ENCODE results near the gene ACTR6. TPM values are rescaled to one million over a fixed set of nuclear protein-coding genes. Genes with fewer than 3 reads are reported as not detected.

The ACTR6 gene
- total RNA-seq, 4 donors from 2014 or later, result 7.6 to 24.7 (median 16.7) TPM

DNA sequence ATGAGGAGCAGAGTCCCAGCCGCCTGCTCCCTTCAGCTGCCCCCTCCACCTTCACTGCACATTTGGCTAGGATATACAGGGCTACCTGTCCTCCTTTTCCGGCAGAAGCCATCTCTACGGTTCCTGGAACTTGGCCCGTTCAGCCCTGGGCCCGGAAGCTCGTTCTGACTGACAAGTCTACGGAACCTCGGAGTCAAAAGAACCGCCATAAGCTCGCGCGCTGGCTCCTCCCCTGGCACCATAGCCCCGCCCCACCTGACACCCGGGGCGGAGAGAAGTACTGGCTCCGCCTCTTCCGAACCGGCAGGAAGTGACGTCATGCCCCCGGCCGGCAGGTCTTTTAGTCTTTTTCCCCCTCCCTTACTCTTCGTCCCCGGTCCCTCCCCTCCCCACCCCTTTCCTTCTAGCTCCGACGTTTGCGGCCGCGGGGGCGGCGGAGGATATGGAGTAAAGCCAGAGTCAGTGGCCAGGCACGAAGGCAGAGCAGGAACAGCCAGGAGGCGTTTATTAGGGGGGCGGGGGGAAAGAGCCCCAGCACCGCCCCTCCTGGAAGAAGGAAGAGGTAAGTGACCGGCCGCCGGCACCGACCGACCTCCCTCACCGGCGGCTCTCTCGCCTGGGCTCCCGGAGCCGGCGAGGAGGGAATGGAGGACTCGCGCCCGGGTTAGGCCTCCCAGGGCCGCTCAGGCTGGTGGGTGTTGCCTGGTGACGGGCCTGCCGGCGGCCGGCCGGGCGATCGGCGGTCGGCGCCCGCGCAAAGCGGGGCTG, 66.4 kb downstream of the ACTR6 start, which contains the start of the genes DEPDC4 and SCYL2:
DEPDC4 (minus strand) TSS at position 245 of the 768 bp plus-strand sequence; CDS start at position 242, 3 bp downstream.
SCYL2 (plus strand) TSS at position 343 of the 768 bp plus-strand sequence. CDS start 15,794 bp downstream, outside the sequence.
- peak within 1 kb of the TSS; percentile 96 for H3K4me3 ChIP-seq (ENCODE audit: low read depth, poor library complexity, severe bottlenecking)
- WGBS, 2 donors, result 1% methylated on average over 56 to 58 of the region's 62 CpGs

DNA sequence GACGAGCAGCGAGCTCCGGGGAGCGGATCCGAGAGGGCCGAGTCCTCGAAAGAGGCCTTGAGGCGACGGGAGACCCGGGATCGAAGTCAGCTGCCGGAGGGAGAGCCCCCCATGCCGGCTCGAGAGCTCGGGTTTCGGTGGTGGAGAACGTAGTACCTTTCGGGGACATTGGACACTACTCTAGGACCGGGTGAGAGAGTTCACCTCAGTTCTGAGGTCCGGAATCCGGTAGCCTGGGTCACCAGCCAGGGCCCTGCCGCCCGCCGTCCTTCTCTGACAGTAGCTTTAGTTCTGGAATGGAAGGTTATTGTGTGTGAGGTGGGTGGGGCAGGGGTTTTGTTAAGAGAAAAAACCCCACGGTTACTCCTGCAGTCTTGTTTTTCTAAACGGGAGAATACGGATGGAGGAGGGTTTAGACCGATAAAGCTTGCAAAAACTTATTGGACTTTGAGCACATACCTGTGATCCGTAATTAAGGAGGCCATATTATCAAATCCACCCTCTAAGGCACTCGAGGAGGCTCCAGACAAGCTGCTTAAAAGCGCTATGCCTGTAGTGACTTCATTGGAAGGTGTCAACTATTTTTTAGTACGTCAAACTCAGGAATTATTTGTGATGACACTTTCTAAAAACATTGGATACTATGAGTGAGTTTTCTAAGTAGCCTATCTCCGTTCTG, 67.1 kb downstream of the ACTR6 start:
- no peak for TF ChIP-seq POLR2A (IDR thresholded peaks at IDR 0.05)
- TF ChIP-seq, protein P1, sequence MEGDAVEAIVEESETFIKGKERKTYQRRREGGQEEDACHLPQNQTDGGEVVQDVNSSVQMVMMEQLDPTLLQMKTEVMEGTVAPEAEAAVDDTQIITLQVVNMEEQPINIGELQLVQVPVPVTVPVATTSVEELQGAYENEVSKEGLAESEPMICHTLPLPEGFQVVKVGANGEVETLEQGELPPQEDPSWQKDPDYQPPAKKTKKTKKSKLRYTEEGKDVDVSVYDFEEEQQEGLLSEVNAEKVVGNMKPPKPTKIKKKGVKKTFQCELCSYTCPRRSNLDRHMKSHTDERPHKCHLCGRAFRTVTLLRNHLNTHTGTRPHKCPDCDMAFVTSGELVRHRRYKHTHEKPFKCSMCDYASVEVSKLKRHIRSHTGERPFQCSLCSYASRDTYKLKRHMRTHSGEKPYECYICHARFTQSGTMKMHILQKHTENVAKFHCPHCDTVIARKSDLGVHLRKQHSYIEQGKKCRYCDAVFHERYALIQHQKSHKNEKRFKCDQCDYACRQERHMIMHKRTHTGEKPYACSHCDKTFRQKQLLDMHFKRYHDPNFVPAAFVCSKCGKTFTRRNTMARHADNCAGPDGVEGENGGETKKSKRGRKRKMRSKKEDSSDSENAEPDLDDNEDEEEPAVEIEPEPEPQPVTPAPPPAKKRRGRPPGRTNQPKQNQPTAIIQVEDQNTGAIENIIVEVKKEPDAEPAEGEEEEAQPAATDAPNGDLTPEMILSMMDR (IDR thresholded peaks at IDR 0.05), result no peak
- 1 to 3% methylated on average over 31 to 32 of the region's 33 CpGs for WGBS, 2 donors
- intact Hi-C loops (cut with DNase I; ENCODE audit: low total_unique reads), result no loop called here
- peak overlapping the region; percentile 96 for H3K4me3 ChIP-seq (ENCODE audit: low read depth, poor library complexity, severe bottlenecking)
- peak in 1 of 2 donors; percentile 19 for DNase-seq (ENCODE audit: low spot score in 2 of 2)

More for the DNA sequence above, 66.4 kb downstream of the ACTR6 start, which contains the start of the genes DEPDC4 and SCYL2:
- intact Hi-C loops (cut with DNase I; ENCODE audit: low total_unique reads), result no loop called here
- no peak for TF ChIP-seq POLR2A (IDR thresholded peaks at IDR 0.05)
- TF ChIP-seq, protein P1 (IDR thresholded peaks at IDR 0.05), result no peak
- peak; percentile 93 to 99 for DNase-seq (ENCODE audit: low spot score in 2 of 2)

DNA sequence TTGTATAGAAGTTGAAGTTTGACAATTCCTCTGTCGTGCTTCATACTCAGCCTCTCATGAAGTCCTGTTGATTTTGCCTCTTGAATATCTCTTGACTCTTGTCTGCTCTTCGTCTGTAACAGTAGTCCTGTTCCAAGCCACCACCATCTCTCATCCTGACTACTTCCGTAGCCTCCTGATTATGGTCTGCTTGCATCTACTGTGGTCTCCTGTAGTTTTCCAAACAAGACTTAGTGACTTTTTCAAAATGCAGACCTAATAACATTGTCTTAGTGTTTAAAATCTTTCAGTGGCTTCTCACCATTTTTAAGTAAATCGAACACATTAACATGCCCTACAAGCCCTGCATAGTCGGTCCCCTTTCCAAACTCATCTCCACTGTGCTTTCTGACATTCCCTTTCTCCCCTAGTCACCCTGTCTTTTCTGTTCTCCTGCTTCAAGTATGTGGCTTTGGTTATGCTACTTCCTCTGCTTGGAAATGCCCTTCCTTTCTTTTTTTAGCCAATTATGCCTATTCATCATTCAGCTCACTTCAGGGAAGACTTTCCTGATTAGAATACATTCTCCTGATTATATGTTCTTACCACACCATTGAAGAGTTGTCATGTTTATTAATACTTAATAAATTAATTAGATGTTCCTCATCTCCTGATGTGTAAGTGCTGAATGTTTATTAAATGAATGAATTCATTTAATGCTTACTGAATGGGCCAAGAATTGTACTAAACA, 68.4 kb downstream of the ACTR6 start:
- 68 to 74% methylated on average over 5 of the region's 5 CpGs for WGBS, 2 donors
- H3K4me3 ChIP-seq (ENCODE audit: low read depth, poor library complexity, severe bottlenecking), result no peak overlapping the region
- intact Hi-C loops (cut with DNase I; ENCODE audit: low total_unique reads), result no loop called here
- TF ChIP-seq, protein P1 (IDR thresholded peaks at IDR 0.05), result no peak
- no peak for TF ChIP-seq POLR2A (IDR thresholded peaks at IDR 0.05)
- DNase-seq (ENCODE audit: low spot score in 2 of 2), result no peak

DNA sequence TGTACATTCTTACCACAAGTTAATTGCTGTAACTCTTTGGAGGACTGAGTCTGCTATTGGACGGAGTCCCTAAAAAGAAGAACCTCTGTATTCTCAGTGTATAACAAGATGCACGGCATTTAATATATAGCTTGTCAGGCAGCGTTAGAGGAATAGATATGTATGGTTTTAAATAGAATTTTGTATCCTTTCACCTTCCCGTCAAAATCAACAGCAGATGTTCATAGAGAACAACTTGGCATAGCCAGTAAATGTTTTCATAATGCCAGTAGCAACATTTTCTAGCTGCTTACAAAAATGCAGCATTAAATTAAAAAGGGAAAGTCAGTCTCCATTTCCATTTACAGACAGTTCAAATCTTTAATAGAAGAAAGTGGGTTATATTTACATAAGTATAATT, 73.2 kb downstream of the ACTR6 start:
- no peak for DNase-seq (ENCODE audit: low spot score in 2 of 2)
- intact Hi-C loops (cut with DNase I; ENCODE audit: low total_unique reads), result no loop called here
- TF ChIP-seq, protein P1 (IDR thresholded peaks at IDR 0.05), result no peak
- no peak for TF ChIP-seq POLR2A (IDR thresholded peaks at IDR 0.05)
- WGBS, 2 donors, result 61 to 69% methylated on average over 4 of the region's 4 CpGs
- H3K4me3 ChIP-seq (ENCODE audit: low read depth, poor library complexity, severe bottlenecking), result no peak overlapping the region

MicroRNA genes within 50 kb of the gene (microRNA counts, 767-probe panel; counts per million panel counts)
- microRNA hsa-miR-1827, result 0 to 358 counts per million in 2 donors

Small RNA genes within 50 kb of the gene (microRNA-seq; reads per million reads assigned to microRNA genes)
- gene MIR1827 (ENCODE audit: borderline number of aligned reads in 1 of 2, borderline replicate concordance in 2 of 2), result 0 reads per million in 2 donors

Other genes starting within 250 kb of the ACTR6 start
- 1 to 10 TPM; 1.5 to 5.5 (median 4.4) TPM for gene ANKS1B, start 215.9 kb upstream of the ACTR6 start, total RNA-seq
- 10 to 100 TPM; 20.3 to 29.1 (median 23.6) TPM for gene BLTP3B, start 57.9 kb upstream of the ACTR6 start, total RNA-seq
- gene DEPDC4, start 66.3 kb downstream of the ACTR6 start, total RNA-seq, result not detected
- gene SCYL2, start 66.4 kb downstream of the ACTR6 start, total RNA-seq, result 10 to 100 TPM; 36.9 to 66.7 (median 39.6) TPM
- not detected for gene SLC17A8, start 156.3 kb downstream of the ACTR6 start, total RNA-seq